ENCODE data around the gene KCNMB2.
A peak's percentile ranks its signal among the peaks of the same experiment; 100 is the strongest.

Gene KCNMB2

GRCh38 chr3:178498871-178499270 is 37.4 kb upstream of the KCNMB2 start:
- no peak for DNase-seq (ENCODE audit: low read depth)
- no peak for TF ChIP-seq CTCF (IDR thresholded peaks at IDR 0.05; ENCODE audit: control insufficient read depth, extremely low read depth, insufficient read depth)
- H3K4me3 ChIP-seq (ENCODE audit: low read depth, low read length) = no peak overlapping the region

DNA sequence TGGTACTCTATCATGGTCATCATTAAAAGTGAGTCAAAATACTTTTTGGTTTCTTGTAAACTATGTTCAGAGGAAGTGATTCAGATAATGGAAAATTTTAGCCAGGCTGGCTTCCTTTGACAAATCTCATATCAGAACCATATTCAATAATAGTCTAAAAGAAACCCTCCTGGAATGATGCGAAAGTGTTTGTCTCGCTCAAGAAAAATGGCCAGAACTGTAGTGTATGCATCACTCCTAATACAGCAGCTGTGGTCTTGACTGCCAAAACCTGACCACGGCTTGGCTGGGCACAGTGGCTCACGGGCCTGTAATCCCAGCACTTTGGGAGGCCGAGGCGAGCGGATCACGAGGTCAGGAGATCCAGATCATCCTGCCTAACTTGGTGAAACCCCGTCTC is 35.6 kb upstream of the KCNMB2 start:
- no peak for DNase-seq (ENCODE audit: low read depth)
- no peak overlapping the region for H3K4me3 ChIP-seq (ENCODE audit: low read depth, low read length)
- TF ChIP-seq CTCF (IDR thresholded peaks at IDR 0.05; ENCODE audit: control insufficient read depth, extremely low read depth, insufficient read depth) = no peak

GRCh38 chr3:178504128-178504527 is 32.1 kb upstream of the KCNMB2 start:
- H3K4me3 ChIP-seq (ENCODE audit: low read depth, low read length) = no peak overlapping the region
- no peak for DNase-seq (ENCODE audit: low read depth)
- TF ChIP-seq CTCF (IDR thresholded peaks at IDR 0.05; ENCODE audit: control insufficient read depth, extremely low read depth, insufficient read depth) = no peak

- no peak for TF ChIP-seq CTCF (IDR thresholded peaks at IDR 0.05; ENCODE audit: control insufficient read depth, extremely low read depth, insufficient read depth)
- H3K4me3 ChIP-seq (ENCODE audit: low read depth, low read length) = no peak overlapping the region
- no peak for DNase-seq (ENCODE audit: low read depth)
Observed at GRCh38 chr3:178505832-178506231, 30.4 kb upstream of the KCNMB2 start.

DNA sequence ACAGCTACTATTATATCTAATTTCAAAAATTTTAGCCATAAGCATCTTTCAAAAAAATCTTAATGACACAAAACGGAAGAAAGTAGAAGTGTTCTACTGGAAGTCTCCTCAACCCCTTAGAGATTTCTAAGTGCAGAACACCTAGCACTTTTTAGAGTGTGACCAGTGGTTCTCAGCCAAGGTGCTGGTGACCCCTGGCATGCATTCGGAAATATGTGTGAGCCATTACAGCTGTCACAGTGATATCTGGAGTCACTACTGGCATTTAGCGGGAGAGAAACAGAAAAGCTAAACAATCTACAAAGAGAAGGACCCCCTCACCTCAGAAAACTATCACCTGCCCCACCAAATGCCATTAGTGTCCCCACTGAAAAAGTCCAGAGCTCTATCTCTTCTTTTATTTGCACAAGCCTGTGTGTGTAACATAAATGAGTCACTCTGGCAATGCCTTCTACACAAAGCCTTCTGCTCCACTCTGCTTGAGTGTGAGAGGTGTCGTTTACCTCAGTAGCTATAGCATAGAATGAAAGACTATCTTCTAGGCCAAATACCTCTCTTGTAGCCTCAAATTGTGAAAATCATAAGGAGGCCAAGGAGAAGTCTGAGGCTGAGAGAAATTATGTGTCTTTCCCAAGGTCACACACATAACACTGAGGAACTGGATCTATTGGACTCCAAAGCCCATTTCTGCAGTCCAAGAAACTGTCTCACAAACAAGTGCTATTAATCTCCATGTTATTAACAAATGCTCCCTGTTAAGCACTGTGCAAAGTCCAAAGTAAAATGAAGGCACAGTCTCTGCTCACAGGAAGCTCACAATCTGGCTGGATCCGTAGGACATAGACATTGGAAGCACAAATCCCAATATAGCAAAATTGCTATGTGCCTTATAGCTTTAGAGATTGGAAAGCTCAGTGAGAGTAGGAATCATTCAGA is 28.5 kb upstream of the KCNMB2 start:
- no peak for TF ChIP-seq CTCF (IDR thresholded peaks at IDR 0.05; ENCODE audit: control insufficient read depth, extremely low read depth, insufficient read depth)
- no peak for DNase-seq (ENCODE audit: low read depth)

GRCh38 chr3:178508443-178508825 is 27.8 kb upstream of the KCNMB2 start:
- peak; percentile 41 for DNase-seq (ENCODE audit: low read depth)
- H3K4me3 ChIP-seq (ENCODE audit: low read depth, low read length) = no peak overlapping the region
- TF ChIP-seq CTCF (IDR thresholded peaks at IDR 0.05; ENCODE audit: control insufficient read depth, extremely low read depth, insufficient read depth) = no peak

More for the DNA sequence above, 28.5 kb upstream of the KCNMB2 start:
- no peak overlapping the region for H3K4me3 ChIP-seq (ENCODE audit: low read depth, low read length)

DNA sequence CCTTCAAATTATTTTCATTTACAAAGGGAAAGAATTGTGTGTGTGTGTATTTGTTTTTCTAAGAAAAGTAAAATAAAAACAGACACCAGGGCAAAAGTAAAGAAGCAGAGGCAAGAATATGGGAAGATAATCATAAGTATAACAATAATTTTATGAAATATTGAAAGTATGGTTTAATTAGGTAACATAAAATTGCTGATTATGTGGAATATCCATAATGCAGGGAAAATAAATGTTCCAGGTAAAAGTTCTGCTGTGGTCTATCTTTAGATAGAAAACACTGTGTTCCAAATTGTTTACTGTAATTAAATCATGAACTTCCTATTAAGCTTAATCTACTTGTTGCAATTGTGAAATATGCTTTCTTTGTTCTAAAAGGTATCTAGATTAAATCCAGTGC is 25.7 kb upstream of the KCNMB2 start:
- H3K4me3 ChIP-seq (ENCODE audit: low read depth, low read length) = no peak overlapping the region
- peak; percentile 46 for DNase-seq (ENCODE audit: low read depth)
- no peak for TF ChIP-seq CTCF (IDR thresholded peaks at IDR 0.05; ENCODE audit: control insufficient read depth, extremely low read depth, insufficient read depth)
